Activated CD8-positive, alpha-beta T cell treated with anti-CD3 and anti-CD28 coated beads for 36 hours (primary cell): ENCODE results near the gene NACAD. TPM values are rescaled to one million over a fixed set of nuclear protein-coding genes. Genes with fewer than 3 reads are reported as not detected.

Source experiments
- ATAC-seq: fragments of 200-7000 bp; cut with Tn5 transposase; one replicate; pipeline ENCODE4 v1.10.0; 2021; ENCODE audit warnings: mild to moderate bottlenecking, moderate library complexity
- CTCF ChIA-PET: fragments of 350-600 bp; sonication (Branson Sonifier 250); formaldehyde crosslinking; loops from one replicate; lab custom pipeline; 2021; ENCODE audit warnings: antibody characterized with exemption; lab: Charles Lee
- POLR2A ChIA-PET: fragments of 350-600 bp; sonication (Branson Sonifier 250); formaldehyde crosslinking; loops from one replicate; lab custom pipeline; 2021; ENCODE audit warnings: antibody characterized with exemption; lab: Charles Lee
- DNase-seq: peaks from one replicate; pipeline ENCODE4 v3.0.0-alpha.2; 2020
- H3K27ac Mint-ChIP-seq: one replicate; pipeline ENCODE4 v1.8.0; 2021; ENCODE audit warnings: mild to moderate bottlenecking, mixed read lengths
- H3K27me3 Mint-ChIP-seq: one replicate; pipeline ENCODE4 v1.8.0; 2021; ENCODE audit warnings: mixed read lengths
- H3K36me3 Mint-ChIP-seq: one replicate; pipeline ENCODE4 v1.8.0; 2021; ENCODE audit warnings: low read depth, mixed read lengths
- H3K4me1 Mint-ChIP-seq: one replicate; pipeline ENCODE4 v1.8.0; 2021; ENCODE audit warnings: low read depth, mixed read lengths
- H3K4me3 Mint-ChIP-seq: one replicate; pipeline ENCODE4 v1.8.0; 2021; ENCODE audit warnings: mild to moderate bottlenecking, moderate library complexity, mixed read lengths
- H3K9me3 Mint-ChIP-seq: one replicate; pipeline ENCODE4 v1.8.0; 2021; ENCODE audit warnings: mixed read lengths
- intact Hi-C: fragments of 100-400 bp; cut with micrococcal nuclease; formaldehyde crosslinking; loops from one replicate; pipeline ENCODE4 v1.10.0; 2022
- total RNA-seq, 2 experiments: library from RNA; stranded (reverse); gene quantifications; one replicate each; pipeline ENCODE4 v1.2.3, GENCODE V29; 2021
- TF ChIP-seq, protein P1 (sequence below): fragments of 200-600 bp; IDR thresholded peaks from one replicate; pipeline ENCODE4 v1.8.0; 2022; ENCODE audit warnings: antibody characterized with exemption, mild to moderate bottlenecking

The NACAD gene
- total RNA-seq, 2 experiments from 2014 or later, result 0.31 to 0.50 TPM

GRCh38 chr7:45088146-45088701 lies 545 bp downstream of the NACAD start:
- ChIA-PET POLR2A (interaction anchor here (1.5 kb wide), 1 partner anchor 109 kb away, joined by 6 read pairs; the partner anchor contains the start of gene MYO1G), CTCF (interaction anchor here (0.9 kb wide), 1 partner anchor 115 kb away, joined by 5 read pairs; no protein-coding TSS in a partner anchor)
- peaks cover 5% of the 10 kb centered on the region for H3K27me3 Mint-ChIP-seq
- H3K36me3 Mint-ChIP-seq, result no peaks in the 10 kb centered on the region
- intact Hi-C loops, result no loop called here
- peak overlapping the region; percentile 51 for H3K4me3 Mint-ChIP-seq
- no peak for ATAC-seq
- TF ChIP-seq, protein P1, sequence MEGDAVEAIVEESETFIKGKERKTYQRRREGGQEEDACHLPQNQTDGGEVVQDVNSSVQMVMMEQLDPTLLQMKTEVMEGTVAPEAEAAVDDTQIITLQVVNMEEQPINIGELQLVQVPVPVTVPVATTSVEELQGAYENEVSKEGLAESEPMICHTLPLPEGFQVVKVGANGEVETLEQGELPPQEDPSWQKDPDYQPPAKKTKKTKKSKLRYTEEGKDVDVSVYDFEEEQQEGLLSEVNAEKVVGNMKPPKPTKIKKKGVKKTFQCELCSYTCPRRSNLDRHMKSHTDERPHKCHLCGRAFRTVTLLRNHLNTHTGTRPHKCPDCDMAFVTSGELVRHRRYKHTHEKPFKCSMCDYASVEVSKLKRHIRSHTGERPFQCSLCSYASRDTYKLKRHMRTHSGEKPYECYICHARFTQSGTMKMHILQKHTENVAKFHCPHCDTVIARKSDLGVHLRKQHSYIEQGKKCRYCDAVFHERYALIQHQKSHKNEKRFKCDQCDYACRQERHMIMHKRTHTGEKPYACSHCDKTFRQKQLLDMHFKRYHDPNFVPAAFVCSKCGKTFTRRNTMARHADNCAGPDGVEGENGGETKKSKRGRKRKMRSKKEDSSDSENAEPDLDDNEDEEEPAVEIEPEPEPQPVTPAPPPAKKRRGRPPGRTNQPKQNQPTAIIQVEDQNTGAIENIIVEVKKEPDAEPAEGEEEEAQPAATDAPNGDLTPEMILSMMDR, result no peak
- H3K4me1 Mint-ChIP-seq, result peaks cover 8% of the 10 kb centered on the region
- no peaks in the 10 kb centered on the region for H3K9me3 Mint-ChIP-seq
- H3K27ac Mint-ChIP-seq, result no peak overlapping the region
- DNase-seq, result no peak

DNA sequence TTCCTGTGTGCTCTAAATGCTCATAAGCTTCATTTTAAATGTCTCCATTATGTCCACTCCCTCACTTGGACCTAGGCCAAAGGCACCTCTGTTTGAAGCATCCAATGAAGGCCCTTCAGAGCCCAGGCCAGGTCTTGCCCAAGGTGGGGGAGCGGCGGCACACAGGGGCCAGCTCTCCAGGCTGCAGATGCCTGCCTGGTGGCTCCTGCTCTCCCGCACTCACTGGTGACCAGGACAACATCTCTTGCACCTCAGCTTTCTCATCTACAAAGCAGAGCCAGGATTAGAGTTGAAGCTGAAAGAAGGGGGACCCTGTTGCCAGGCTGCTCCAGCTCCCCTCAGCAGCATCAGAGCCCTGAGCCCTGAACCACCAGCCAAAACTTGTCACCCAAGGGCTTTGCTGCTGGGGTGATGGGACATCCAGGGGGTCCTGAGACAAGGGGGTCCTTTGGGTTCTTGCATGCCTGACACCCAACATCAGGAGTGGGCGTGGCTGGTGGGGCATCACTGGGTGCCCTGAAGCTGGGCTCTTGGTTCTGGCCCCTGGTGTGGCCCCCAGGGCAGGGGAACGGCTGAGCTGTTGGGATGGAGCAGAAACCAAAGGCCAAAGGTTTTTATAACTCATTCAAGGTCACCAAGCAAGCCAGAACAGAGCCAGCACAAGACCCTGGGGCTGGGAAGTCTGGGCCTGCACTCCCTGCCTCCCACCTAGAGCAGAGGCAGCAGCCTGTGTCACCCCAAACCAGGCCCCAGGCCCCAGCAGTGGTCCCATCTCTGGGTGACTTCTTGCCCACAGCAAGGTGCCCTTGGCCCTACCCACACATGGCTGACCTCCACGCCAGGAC lies 1.2 kb downstream of the NACAD start:
- Mint-ChIP-seq H3K9me3 (no peaks in the 10 kb centered on the region), H3K4me1 (peaks cover 8% of the 10 kb centered on the region), H3K36me3 (no peaks in the 10 kb centered on the region), H3K27ac (no peak overlapping the region), H3K4me3 (peak overlapping the region; percentile 51), H3K27me3 (peaks cover 5% of the 10 kb centered on the region)
- ChIA-PET POLR2A (interaction anchor here (0.6 to 1.5 kb wide), 3 partner anchors 104 to 283 kb away, joined by 3 to 6 read pairs (median 4); partner anchors contain the start of gene MYO1G), CTCF (interaction anchor here (1.0 kb wide), 2 partner anchors 15 to 66 kb away, joined by 3 read pairs; no protein-coding TSS in a partner anchor)
- no peak for ATAC-seq
- TF ChIP-seq, protein P1, result no peak
- intact Hi-C loops, result no loop called here
- no peak for DNase-seq

- H3K27ac Mint-ChIP-seq, result no peak overlapping the region
- TF ChIP-seq, protein P1, result no peak
- H3K4me3 Mint-ChIP-seq, result no peak overlapping the region
- peaks cover 5% of the 10 kb centered on the region for H3K27me3 Mint-ChIP-seq
- ChIA-PET CTCF (interaction anchor here (1.0 kb wide), 2 partner anchors 14 to 67 kb away, joined by 3 read pairs; no protein-coding TSS in a partner anchor), POLR2A (interaction anchor here (0.6 to 1.5 kb wide), 4 partner anchors 60 to 282 kb away, joined by 3 to 6 read pairs (median 4); partner anchors contain the start of gene MYO1G)
- intact Hi-C loops, result no loop called here
- H3K36me3 Mint-ChIP-seq, result no peaks in the 10 kb centered on the region
- ATAC-seq (no peak), DNase-seq (no peak)
- H3K4me1 Mint-ChIP-seq, result peaks cover 8% of the 10 kb centered on the region
- no peaks in the 10 kb centered on the region for H3K9me3 Mint-ChIP-seq
Observed at GRCh38 chr7:45086331-45087065, 2.3 kb downstream of the NACAD start.

DNA sequence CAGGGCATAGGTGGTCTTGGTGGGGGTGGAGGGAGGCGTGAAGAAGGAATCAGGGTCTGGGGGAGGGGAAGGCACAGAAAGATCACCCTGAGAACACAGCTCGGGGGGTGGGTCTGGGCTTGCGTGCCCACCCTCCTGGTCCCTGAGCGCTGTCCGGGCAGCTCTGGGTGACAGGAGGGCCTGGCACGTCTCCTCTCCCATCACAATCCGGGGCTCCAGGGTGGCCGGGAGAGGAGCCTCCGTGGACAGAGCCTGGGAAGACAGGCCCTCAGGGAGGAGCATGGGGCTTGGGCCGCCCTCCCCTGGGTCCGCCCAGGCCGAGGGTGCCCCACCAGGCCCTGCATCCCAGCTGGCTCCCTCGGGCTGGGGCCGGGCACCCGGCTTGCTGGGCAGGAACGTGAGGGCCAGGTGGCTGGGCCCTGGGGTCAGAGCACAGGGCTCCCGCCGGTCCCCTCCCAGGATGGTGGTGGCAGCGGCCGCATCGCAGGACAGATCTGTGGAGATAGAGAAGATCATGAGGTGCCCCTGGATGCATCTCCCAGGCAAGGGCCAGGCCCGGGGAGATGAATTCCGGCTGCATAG lies 3.1 kb downstream of the NACAD start:
- TF ChIP-seq, protein P1, result no peak
- CTCF ChIA-PET, result interaction anchor here (1.0 to 1.2 kb wide), 2 partner anchors 50 to 71 kb away, joined by 3 to 4 read pairs; no protein-coding TSS in a partner anchor
- intact Hi-C loops, result no loop called here
- Mint-ChIP-seq H3K36me3 (no peaks in the 10 kb centered on the region), H3K9me3 (no peaks in the 10 kb centered on the region), H3K4me1 (peaks cover 8% of the 10 kb centered on the region), H3K27ac (no peak overlapping the region), H3K4me3 (no peak overlapping the region), H3K27me3 (peaks cover 5% of the 10 kb centered on the region)
- DNase-seq, result no peak
- POLR2A ChIA-PET, result interaction anchor here (1.2 kb wide), 2 partner anchors 14 to 59 kb away, joined by 3 read pairs; no protein-coding TSS in a partner anchor
- ATAC-seq, result no peak
